LNCAP (cell line): Measurements from ENCODE around the gene BEST1.

Source experiments
- TF ChIP-seq, protein P1 (sequence below): fragments of 450-650 bp; IDR thresholded peaks from 2 replicates; pipeline ENCODE4 v1.5.1; 2017; ENCODE audit warnings: mild to moderate bottlenecking

The BEST1 gene

GRCh38 chr11:61957021-61957770 lies 7.0 kb downstream of the BEST1 start:
- TF ChIP-seq, protein P1, sequence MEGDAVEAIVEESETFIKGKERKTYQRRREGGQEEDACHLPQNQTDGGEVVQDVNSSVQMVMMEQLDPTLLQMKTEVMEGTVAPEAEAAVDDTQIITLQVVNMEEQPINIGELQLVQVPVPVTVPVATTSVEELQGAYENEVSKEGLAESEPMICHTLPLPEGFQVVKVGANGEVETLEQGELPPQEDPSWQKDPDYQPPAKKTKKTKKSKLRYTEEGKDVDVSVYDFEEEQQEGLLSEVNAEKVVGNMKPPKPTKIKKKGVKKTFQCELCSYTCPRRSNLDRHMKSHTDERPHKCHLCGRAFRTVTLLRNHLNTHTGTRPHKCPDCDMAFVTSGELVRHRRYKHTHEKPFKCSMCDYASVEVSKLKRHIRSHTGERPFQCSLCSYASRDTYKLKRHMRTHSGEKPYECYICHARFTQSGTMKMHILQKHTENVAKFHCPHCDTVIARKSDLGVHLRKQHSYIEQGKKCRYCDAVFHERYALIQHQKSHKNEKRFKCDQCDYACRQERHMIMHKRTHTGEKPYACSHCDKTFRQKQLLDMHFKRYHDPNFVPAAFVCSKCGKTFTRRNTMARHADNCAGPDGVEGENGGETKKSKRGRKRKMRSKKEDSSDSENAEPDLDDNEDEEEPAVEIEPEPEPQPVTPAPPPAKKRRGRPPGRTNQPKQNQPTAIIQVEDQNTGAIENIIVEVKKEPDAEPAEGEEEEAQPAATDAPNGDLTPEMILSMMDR = no peak

GRCh38 chr11:61958590-61958989 lies 8.4 kb downstream of the BEST1 start:
- TF ChIP-seq, protein P1 = no peak

DNA sequence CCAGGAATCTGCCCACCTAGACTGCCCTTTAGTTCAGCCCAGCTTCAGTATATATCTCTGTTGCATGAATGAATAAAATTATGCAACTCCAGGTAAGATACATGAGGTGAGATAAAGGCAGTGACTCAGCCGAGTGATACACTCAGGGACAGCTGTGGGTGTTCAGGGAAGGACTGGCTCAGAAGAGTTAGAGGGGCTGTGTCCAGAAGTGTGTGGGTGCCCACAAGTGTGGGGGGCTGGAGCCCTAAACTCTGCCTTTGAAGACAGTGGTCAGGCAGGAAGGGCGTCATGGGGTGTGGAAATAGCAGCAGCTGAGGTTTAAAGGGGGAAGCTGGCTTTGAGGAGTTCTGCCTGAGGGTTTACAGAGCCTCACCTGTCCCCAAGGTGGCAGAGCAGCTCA lies 9.0 kb downstream of the BEST1 start:
- TF ChIP-seq, protein P1 = no peak

DNA sequence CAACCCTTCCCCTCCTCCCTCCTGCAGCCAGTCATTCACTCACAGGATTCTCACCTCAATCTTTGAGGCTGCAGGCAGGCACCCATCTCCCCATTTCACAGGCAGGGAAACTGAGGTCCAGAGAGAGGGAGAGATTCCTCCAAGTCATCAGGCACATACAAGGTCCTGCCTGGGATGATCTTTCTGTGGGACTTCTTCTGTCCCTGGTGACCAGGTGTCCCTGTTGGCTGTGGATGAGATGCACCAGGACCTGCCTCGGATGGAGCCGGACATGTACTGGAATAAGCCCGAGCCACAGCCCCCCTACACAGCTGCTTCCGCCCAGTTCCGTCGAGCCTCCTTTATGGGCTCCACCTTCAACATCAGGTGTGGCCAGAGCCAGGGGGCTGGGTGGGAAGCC lies 9.5 kb downstream of the BEST1 start:
- TF ChIP-seq, protein P1 = no peak

DNA sequence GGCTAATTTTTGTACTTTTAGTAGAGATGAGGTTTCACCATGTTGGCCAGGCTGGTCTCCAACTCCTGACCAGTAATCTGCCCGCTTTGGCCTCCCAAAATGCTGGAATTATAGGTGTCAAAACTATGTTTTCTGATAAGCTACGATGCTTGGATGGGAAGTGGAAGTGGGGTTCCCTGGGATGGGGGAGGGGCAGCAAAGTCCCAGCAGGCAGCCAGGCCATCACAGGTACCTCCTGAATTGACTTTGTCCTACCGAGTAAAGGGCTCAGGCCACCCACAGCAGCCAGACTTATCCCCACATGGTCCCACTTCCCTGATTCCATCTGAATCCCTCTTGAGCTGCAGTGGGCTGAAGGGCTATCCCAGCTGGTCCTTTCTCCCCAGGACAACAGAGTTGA lies 10.4 kb downstream of the BEST1 start:
- TF ChIP-seq, protein P1 = no peak

GRCh38 chr11:61961570-61962212 lies 11.5 kb downstream of the BEST1 start:
- TF ChIP-seq, protein P1 = no peak

DNA sequence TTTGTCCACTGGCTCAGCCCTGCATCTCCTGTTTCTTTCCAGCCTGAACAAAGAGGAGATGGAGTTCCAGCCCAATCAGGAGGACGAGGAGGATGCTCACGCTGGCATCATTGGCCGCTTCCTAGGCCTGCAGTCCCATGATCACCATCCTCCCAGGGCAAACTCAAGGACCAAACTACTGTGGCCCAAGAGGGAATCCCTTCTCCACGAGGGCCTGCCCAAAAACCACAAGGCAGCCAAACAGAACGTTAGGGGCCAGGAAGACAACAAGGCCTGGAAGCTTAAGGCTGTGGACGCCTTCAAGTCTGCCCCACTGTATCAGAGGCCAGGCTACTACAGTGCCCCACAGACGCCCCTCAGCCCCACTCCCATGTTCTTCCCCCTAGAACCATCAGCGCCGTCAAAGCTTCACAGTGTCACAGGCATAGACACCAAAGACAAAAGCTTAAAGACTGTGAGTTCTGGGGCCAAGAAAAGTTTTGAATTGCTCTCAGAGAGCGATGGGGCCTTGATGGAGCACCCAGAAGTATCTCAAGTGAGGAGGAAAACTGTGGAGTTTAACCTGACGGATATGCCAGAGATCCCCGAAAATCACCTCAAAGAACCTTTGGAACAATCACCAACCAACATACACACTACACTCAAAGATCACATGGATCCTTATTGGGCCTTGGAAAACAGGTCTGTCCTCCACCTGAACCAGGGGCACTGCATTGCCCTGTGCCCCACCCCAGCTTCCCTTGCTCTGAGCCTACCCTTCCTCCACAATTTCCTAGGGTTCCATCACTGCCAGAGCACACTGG lies 12.3 kb downstream of the BEST1 start:
- TF ChIP-seq, protein P1 = no peak
